ENCODE measurements around the gene MAPRE3. TPM values are rescaled to one million over a fixed set of nuclear protein-coding genes. Genes with fewer than 3 reads are reported as not detected.

The MAPRE3 gene
- total RNA-seq, 4 donors from 2014 or later, result 41.9 to 66.5 (median 53.9) TPM

DNA sequence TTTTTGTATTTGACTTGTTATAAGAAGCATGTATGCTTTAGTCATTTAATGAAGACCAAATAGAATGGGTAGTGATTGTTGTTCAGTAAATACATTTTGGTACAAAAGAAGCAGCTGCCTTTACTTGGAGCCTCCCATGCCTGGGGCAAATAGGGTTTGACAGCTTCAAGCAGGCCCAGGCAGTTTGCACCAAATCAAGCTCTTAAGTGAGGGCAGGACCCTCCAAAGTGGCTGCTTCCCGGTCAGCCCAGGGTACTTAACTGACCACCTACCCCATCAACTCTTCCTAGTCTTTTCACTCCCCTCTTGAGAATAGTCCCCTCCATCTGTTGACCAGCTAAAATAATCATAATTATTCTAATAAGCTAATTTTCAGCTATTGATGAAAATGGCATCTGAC lies 5.2 kb downstream of the MAPRE3 start:
- Histone ChIP-seq H3K9me3 (no peaks in the 10 kb centered on the region), H3K4me1 (peaks cover 85% of the 10 kb centered on the region in 2 donors)
- intact Hi-C loops (cut with DNase I; ENCODE audit: low total_unique reads), result loop anchor here (10.0 kb wide), 1 partner anchor 631 kb away; the partner anchor contains the start of genes ADGRF3 and SELENOI

DNA sequence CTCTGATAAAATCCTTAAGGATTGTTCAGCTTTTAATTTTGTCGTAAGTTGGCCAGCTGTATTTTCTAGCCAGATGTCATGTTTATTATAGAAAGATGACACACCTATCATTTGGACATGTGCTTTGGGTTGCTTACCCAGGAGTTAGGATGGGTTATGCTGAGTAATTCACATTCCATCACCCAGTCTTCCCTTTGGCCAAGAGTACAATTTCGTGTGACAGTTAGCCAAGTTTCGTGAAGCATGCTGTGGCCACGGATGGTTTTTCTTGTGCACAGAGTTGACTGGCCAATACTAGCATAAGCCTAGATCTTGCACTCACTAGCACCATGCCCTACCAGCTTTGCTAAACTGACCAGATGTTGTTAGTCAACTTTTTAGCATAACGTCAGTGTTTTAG lies 5.8 kb downstream of the MAPRE3 start:
- TF ChIP-seq POLR2A (IDR thresholded peaks at IDR 0.05) (no peak), CTCF (IDR thresholded peaks at IDR 0.05 in 4 of 5, conservative IDR thresholded peaks at IDR 0.05 in 1 of 5) (no peak)
- H3K4me1 ChIP-seq, result peaks cover 88 to 91% of the 10 kb centered on the region in 2 donors

More for the DNA sequence above, 5.2 kb downstream of the MAPRE3 start:
- H3K27me3 ChIP-seq, result no peaks in the 10 kb centered on the region
- H3K4me3 ChIP-seq, result no peak overlapping the region
- TF ChIP-seq CTCF (IDR thresholded peaks at IDR 0.05 in 4 of 5, conservative IDR thresholded peaks at IDR 0.05 in 1 of 5), result no peak
- TF ChIP-seq POLR2A (IDR thresholded peaks at IDR 0.05), result no peak
- no peak for DNase-seq
- no peak for ATAC-seq
- H3K27ac ChIP-seq, result peak overlapping the region; percentile 94 to 97 (median 96)
- in situ Hi-C loops (cut with MboI; ENCODE audit: low sequenced_read_pairs in 4 of 4), result no loop called here
- no peaks in the 10 kb centered on the region for H3K36me3 ChIP-seq

GRCh38 chr2:26977012-26977411 lies 6.6 kb downstream of the MAPRE3 start:
- TF ChIP-seq CTCF (IDR thresholded peaks at IDR 0.05 in 4 of 5, conservative IDR thresholded peaks at IDR 0.05 in 1 of 5) (no peak), POLR2A (IDR thresholded peaks at IDR 0.05) (no peak)
- in situ Hi-C loops (cut with MboI; ENCODE audit: low sequenced_read_pairs in 4 of 4), result no loop called here
- intact Hi-C loops (cut with DNase I; ENCODE audit: low total_unique reads), result loop anchor here (10.0 kb wide), 1 partner anchor 632 kb away; the partner anchor contains the start of genes ADGRF3 and SELENOI
- Histone ChIP-seq H3K4me3 (no peak overlapping the region), H3K36me3 (no peaks in the 10 kb centered on the region), H3K27ac (peak overlapping the region; percentile 94 to 97 (median 96)), H3K4me1 (peaks cover 90 to 95% of the 10 kb centered on the region in 2 donors), H3K9me3 (no peaks in the 10 kb centered on the region), H3K27me3 (no peaks in the 10 kb centered on the region)
- no peak for ATAC-seq
- no peak for DNase-seq

More for the DNA sequence above, 5.8 kb downstream of the MAPRE3 start:
- no peaks in the 10 kb centered on the region for H3K9me3 ChIP-seq
- no peaks in the 10 kb centered on the region for H3K27me3 ChIP-seq
- in situ Hi-C loops (cut with MboI; ENCODE audit: low sequenced_read_pairs in 4 of 4) (no loop called here), intact Hi-C loops (cut with DNase I; ENCODE audit: low total_unique reads) (loop anchor here (10.0 kb wide), 1 partner anchor 631 kb away; the partner anchor contains the start of genes ADGRF3 and SELENOI)
- ATAC-seq (peak; percentile 79 to 82), DNase-seq (peak; percentile 64 to 73)
- H3K4me3 ChIP-seq, result peak overlapping the region in 1 of 4 donors; percentile 8
- H3K36me3 ChIP-seq, result no peaks in the 10 kb centered on the region
- peak overlapping the region; percentile 94 to 97 (median 96) for H3K27ac ChIP-seq

- peaks cover 90 to 96% of the 10 kb centered on the region in 2 donors for H3K4me1 ChIP-seq
These were observed 7.7 kb downstream of the MAPRE3 start for GRCh38 chr2:26978061-26978596.

More at GRCh38 chr2:26978061-26978596, 7.7 kb downstream of the MAPRE3 start:
- in situ Hi-C loops (cut with MboI; ENCODE audit: low sequenced_read_pairs in 4 of 4), result no loop called here
- ATAC-seq (peak; percentile 65 to 73), DNase-seq (peak; percentile 77)
- H3K27me3 ChIP-seq, result no peaks in the 10 kb centered on the region
- H3K9me3 ChIP-seq, result no peaks in the 10 kb centered on the region
- TF ChIP-seq POLR2A (IDR thresholded peaks at IDR 0.05), result no peak
- no peak for TF ChIP-seq CTCF (IDR thresholded peaks at IDR 0.05 in 4 of 5, conservative IDR thresholded peaks at IDR 0.05 in 1 of 5)
- no peak overlapping the region for H3K4me3 ChIP-seq
- H3K36me3 ChIP-seq, result no peaks in the 10 kb centered on the region
- intact Hi-C loops (cut with DNase I; ENCODE audit: low total_unique reads), result loop anchor here (2.0 to 10.0 kb wide), 2 partner anchors 33 to 633 kb away; partner anchors contain the start of genes ADGRF3 and SELENOI
- peak overlapping the region; percentile 94 to 97 (median 96) for H3K27ac ChIP-seq
